Stomach (tissue), 9 donors: ENCODE measurements around the gene HAL. TPM values are rescaled to one million over a fixed set of nuclear protein-coding genes. Genes with fewer than 3 reads are reported as not detected.

Experiments used
- DNase-seq, 2 donors: peaks; one replicate each; pipeline versions ENCODE4 v3.0.0 to v3.0.0-alpha.2; 2013 to 2019
- H3K27ac ChIP-seq, 5 donors: fragments of 200-600 bp in 4 of 5; sonication (generic) in 4 of 5; one replicate each; pipeline ENCODE4 v1.5.1; 2013 to 2019; ENCODE audit warnings: mild to moderate bottlenecking in 1 of 5, moderate library complexity in 1 of 5
- H3K27me3 ChIP-seq, 3 donors: fragments of 200-600 bp; sonication (generic); one replicate each; pipeline ENCODE4 v1.5.1; 2017 to 2019; ENCODE audit warnings: mixed run types in 1 of 3
- H3K36me3 ChIP-seq, 4 donors: fragments of 200-600 bp; sonication (generic); 1 replicate in 3 of 4; 2 replicates in 1 of 4; pipeline ENCODE4 v1.5.1; 2016 to 2019
- H3K4me1 ChIP-seq, 4 donors: fragments of 200-600 bp; sonication (generic); one replicate each; pipeline ENCODE4 v1.5.1; 2016 to 2019
- H3K4me3 ChIP-seq, 4 donors: fragments of 200-600 bp; sonication (generic) in 3 of 4; one replicate each; pipeline ENCODE4 v1.5.1; 2016 to 2019; ENCODE audit warnings: mild to moderate bottlenecking in 1 of 4
- H3K9me3 ChIP-seq, 4 donors: fragments of 200-600 bp; sonication (generic); one replicate each; pipeline ENCODE4 v1.5.1; 2016 to 2019
- CTCF ChIP-seq, 7 experiments: fragments of 450-650 bp in 4 of 7; fragments of 200-600 bp in 3 of 7; sonication (generic) in 3 of 7; IDR thresholded peaks; one replicate each; pipeline ENCODE4 v1.5.1; 2016 to 2019; ENCODE audit warnings: antibody characterized with exemption in 7 of 7, control low read depth in 2 of 7, mild to moderate bottlenecking in 1 of 7
- EP300 ChIP-seq: sonication (generic); formaldehyde crosslinking; IDR thresholded peaks from one replicate; pipeline ENCODE4 v1.6.1; 2017; ENCODE audit warnings: antibody characterized with exemption
- POLR2A ChIP-seq, 4 donors: fragments of 450-650 bp; IDR thresholded peaks; one replicate each; pipeline ENCODE4 v1.6.1; 2016; ENCODE audit warnings: antibody characterized with exemption in 4 of 4, control low read depth in 2 of 4, mild to moderate bottlenecking in 1 of 4, moderate library complexity in 1 of 4
- POLR2AphosphoS5 ChIP-seq, 3 donors: sonication (generic); formaldehyde crosslinking; IDR thresholded peaks; one replicate each; pipeline ENCODE4 v1.6.1; 2016; ENCODE audit warnings: antibody characterized with exemption in 3 of 3
- WGBS, 5 donors: extraction: QIAGEN DNeasy Blood & Tissue Kit in 3 of 5; methylation state at CpG; one replicate each; pipeline versions ENCODE4 v1.1.5 to v1.1.7; 2013 to 2018; 5-methylcytosine and 5-hydroxymethylcytosine counted together
- intact Hi-C: fragments of 100-400 bp; cut with DNase I; formaldehyde crosslinking; loops from one replicate; pipeline ENCODE4 v1.15.1; 2023; ENCODE audit warnings: low total_unique reads
- polyA plus RNA-seq, 3 donors: library from polyadenylated mRNA; stranded (reverse); fragments of 200-250 nt; gene quantifications; one replicate each; pipeline ENCODE4 v1.2.3, GENCODE V29; 2013
- total RNA-seq, 5 donors: library from RNA; depleted of rRNA; stranded (reverse); fragments of >200 nt; gene quantifications; one replicate each; pipeline versions ENCODE4 v1.1.0 to v1.2.3, GENCODE V29; 2014 to 2016
- donor health status: healthy with polysubstance abuse.
- donor health status: Bipolar disorder and iron deficiency.
- donor health status: healthy.

Gene HAL
- total and polyA plus RNA-seq, 8 donors, result 0.23 to 85.8 (median 1.8) TPM; not detected in 4

DNA sequence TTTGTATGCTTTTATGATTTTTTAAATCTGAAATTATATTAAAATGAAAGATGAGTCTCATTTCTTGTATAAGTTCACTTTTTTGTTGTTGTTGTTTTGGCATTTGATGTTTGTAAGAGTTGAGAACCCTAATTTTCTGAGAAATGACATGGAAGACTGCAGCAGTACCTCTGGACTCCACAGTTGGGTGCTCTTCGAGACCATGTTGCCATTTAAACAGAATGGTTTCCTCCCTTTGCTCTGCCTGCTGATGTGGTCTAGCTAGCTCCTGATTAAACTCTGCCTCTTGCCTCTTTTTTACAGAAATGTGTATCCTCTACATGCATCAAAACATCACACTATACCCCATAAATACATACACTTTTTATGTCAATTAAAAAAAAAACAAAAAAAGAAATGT, 45.0 kb upstream of the HAL start:
- 79 to 95% (median 91%) methylated on average over 1 of the region's 1 CpG for WGBS, 5 donors
- H3K9me3 ChIP-seq, result no peaks in the 10 kb centered on the region

GRCh38 chr12:96040305-96041133, 44.4 kb upstream of the HAL start:
- intact Hi-C loops, result no loop called here
- no peak overlapping the region for H3K4me3 ChIP-seq
- WGBS, 5 donors, result 46 to 75% (median 60%) methylated on average over 3 of the region's 3 CpGs

More for the DNA sequence above, 45.0 kb upstream of the HAL start:
- intact Hi-C loops, result no loop called here
- Histone ChIP-seq H3K36me3 (no peaks in the 10 kb centered on the region), H3K27me3 (no peaks in the 10 kb centered on the region), H3K4me1 (peaks cover 0 to 25% (median 12%) of the 10 kb centered on the region in 4 donors), H3K27ac (no peak overlapping the region), H3K4me3 (no peak overlapping the region)
- DNase-seq, result no peak
- TF ChIP-seq EP300, result no peak
- no peak for TF ChIP-seq CTCF (IDR thresholded peaks at IDR 0.05)

GRCh38 chr12:96039516-96039915, 43.4 kb upstream of the HAL start:
- Histone ChIP-seq H3K9me3 (no peaks in the 10 kb centered on the region), H3K4me3 (no peak overlapping the region), H3K27me3 (no peaks in the 10 kb centered on the region), H3K27ac (no peak overlapping the region), H3K36me3 (no peaks in the 10 kb centered on the region), H3K4me1 (peaks cover 0 to 13% (median 7%) of the 10 kb centered on the region in 4 donors)
- WGBS, 5 donors, result 75 to 97% (median 90%) methylated on average over 3 of the region's 3 CpGs
- no peak for TF ChIP-seq POLR2A (IDR thresholded peaks at IDR 0.05)
- TF ChIP-seq CTCF (IDR thresholded peaks at IDR 0.05), result no peak
- TF ChIP-seq POLR2AphosphoS5 (IDR thresholded peaks at IDR 0.05), result no peak
- TF ChIP-seq EP300, result no peak
- intact Hi-C loops, result no loop called here
- no peak for DNase-seq

More at GRCh38 chr12:96040305-96041133, 44.4 kb upstream of the HAL start:
- no peak for DNase-seq
- no peaks in the 10 kb centered on the region for H3K9me3 ChIP-seq
- H3K27me3 ChIP-seq, result no peaks in the 10 kb centered on the region
- no peaks in the 10 kb centered on the region for H3K36me3 ChIP-seq
- H3K4me1 ChIP-seq, result peaks cover 0 to 18% (median 8%) of the 10 kb centered on the region in 4 donors
- H3K27ac ChIP-seq, result no peak overlapping the region
- TF ChIP-seq POLR2AphosphoS5 (IDR thresholded peaks at IDR 0.05) (no peak), EP300 (no peak), POLR2A (IDR thresholded peaks at IDR 0.05) (no peak), CTCF (IDR thresholded peaks at IDR 0.05) (no peak)

GRCh38 chr12:96036765-96037455, 40.8 kb upstream of the HAL start:
- Histone ChIP-seq H3K27me3 (no peaks in the 10 kb centered on the region), H3K4me1 (peaks cover 0 to 29% (median 25%) of the 10 kb centered on the region in 4 donors), H3K9me3 (no peaks in the 10 kb centered on the region), H3K36me3 (no peaks in the 10 kb centered on the region), H3K27ac (peak overlapping the region in 2 of 5 donors; percentile 37 to 91), H3K4me3 (no peak overlapping the region)
- intact Hi-C loops, result no loop called here
- 89 to 96% (median 96%) methylated on average over 8 of the region's 8 CpGs for WGBS, 5 donors
- TF ChIP-seq POLR2AphosphoS5 (IDR thresholded peaks at IDR 0.05), result no peak
- no peak for TF ChIP-seq CTCF (IDR thresholded peaks at IDR 0.05)
- TF ChIP-seq EP300, result no peak
- no peak for TF ChIP-seq POLR2A (IDR thresholded peaks at IDR 0.05)
- DNase-seq, result no peak
